ENCODE measurements around the gene ETV3L.

ETV3L gene

GRCh38 chr1:157139052-157139715 lies 39.6 kb upstream of the ETV3L start:
- no peak for TF ChIP-seq CTCF (IDR thresholded peaks at IDR 0.05; ENCODE audit: insufficient read depth, low read length, poor library complexity, severe bottlenecking)
- Histone ChIP-seq H3K4me3 (replicated peaks; ENCODE audit: low read depth, low read length) (peak overlapping the region; percentile 99), H3K27me3 (replicated peaks; ENCODE audit: control insufficient read depth, insufficient read depth, low read length) (no peaks in the 10 kb centered on the region), H3K36me3 (ENCODE audit: control insufficient read depth, insufficient read depth, low read length) (peaks cover 4% of the 10 kb centered on the region)
- no peak for DNase-seq (ENCODE audit: extremely low read depth, insufficient read length)

- peaks cover 5% of the 10 kb centered on the region for H3K36me3 ChIP-seq (ENCODE audit: control insufficient read depth, insufficient read depth, low read length)
- H3K4me3 ChIP-seq (replicated peaks; ENCODE audit: low read depth, low read length), result peak within 1 kb of the TSS; percentile 99
- H3K27me3 ChIP-seq (replicated peaks; ENCODE audit: control insufficient read depth, insufficient read depth, low read length), result no peaks in the 10 kb centered on the region
- TF ChIP-seq CTCF (IDR thresholded peaks at IDR 0.05; ENCODE audit: insufficient read depth, low read length, poor library complexity, severe bottlenecking), result no peak
- DNase-seq (ENCODE audit: extremely low read depth, insufficient read length), result peak; percentile 88
Observed at GRCh38 chr1:157138220-157139051, 38.8 kb upstream of the ETV3L start, which contains the start of gene ETV3. Gene ETV3, minus strand, starts transcription at chr1:157138395. Its CDS starts 2,043 bp downstream, at chr1:157136352.

GRCh38 chr1:157137408-157138219 lies 38.0 kb upstream of the ETV3L start:
- no peak for TF ChIP-seq CTCF (IDR thresholded peaks at IDR 0.05; ENCODE audit: insufficient read depth, low read length, poor library complexity, severe bottlenecking)
- DNase-seq (ENCODE audit: extremely low read depth, insufficient read length), result no peak
- H3K4me3 ChIP-seq (replicated peaks; ENCODE audit: low read depth, low read length), result peak overlapping the region; percentile 99
- peaks cover 6% of the 10 kb centered on the region for H3K36me3 ChIP-seq (ENCODE audit: control insufficient read depth, insufficient read depth, low read length)
- H3K27me3 ChIP-seq (replicated peaks; ENCODE audit: control insufficient read depth, insufficient read depth, low read length), result no peaks in the 10 kb centered on the region

- no peak for DNase-seq (ENCODE audit: extremely low read depth, insufficient read length)
Observed at GRCh38 chr1:157137046-157137407, 37.4 kb upstream of the ETV3L start.

More at GRCh38 chr1:157137046-157137407, 37.4 kb upstream of the ETV3L start:
- Histone ChIP-seq H3K36me3 (ENCODE audit: control insufficient read depth, insufficient read depth, low read length) (peaks cover 8% of the 10 kb centered on the region), H3K4me3 (replicated peaks; ENCODE audit: low read depth, low read length) (peak overlapping the region; percentile 99), H3K27me3 (replicated peaks; ENCODE audit: control insufficient read depth, insufficient read depth, low read length) (no peaks in the 10 kb centered on the region)
- no peak for TF ChIP-seq CTCF (IDR thresholded peaks at IDR 0.05; ENCODE audit: insufficient read depth, low read length, poor library complexity, severe bottlenecking)
